AG20443 (cell line): ENCODE results near the gene CEP128.

Experiments used
- DNase-seq: peaks from one replicate; pipeline ENCODE4 v3.0.0; 2012; ENCODE audit warnings: low spot score, mixed read lengths

The CEP128 gene

DNA sequence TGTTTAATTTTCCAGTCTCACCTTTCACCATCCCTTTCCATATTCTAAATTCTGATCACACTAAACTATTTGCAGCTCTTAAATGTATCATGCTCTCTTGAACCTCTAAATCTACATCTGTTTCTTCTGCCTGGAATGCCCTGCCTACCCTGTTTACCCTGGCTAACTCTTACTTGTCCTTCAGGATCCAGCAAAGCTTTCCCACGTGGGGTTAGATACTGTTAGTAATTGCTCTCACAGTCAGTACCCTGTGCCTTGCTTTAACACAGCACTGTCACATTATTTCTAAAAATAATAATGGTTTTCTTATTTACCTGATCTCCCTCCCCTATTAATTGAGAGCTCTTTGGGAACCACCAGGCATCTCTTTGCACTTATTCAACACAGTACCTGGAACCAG is 333.0 kb downstream of the CEP128 start:
- DNase-seq = no peak

DNA sequence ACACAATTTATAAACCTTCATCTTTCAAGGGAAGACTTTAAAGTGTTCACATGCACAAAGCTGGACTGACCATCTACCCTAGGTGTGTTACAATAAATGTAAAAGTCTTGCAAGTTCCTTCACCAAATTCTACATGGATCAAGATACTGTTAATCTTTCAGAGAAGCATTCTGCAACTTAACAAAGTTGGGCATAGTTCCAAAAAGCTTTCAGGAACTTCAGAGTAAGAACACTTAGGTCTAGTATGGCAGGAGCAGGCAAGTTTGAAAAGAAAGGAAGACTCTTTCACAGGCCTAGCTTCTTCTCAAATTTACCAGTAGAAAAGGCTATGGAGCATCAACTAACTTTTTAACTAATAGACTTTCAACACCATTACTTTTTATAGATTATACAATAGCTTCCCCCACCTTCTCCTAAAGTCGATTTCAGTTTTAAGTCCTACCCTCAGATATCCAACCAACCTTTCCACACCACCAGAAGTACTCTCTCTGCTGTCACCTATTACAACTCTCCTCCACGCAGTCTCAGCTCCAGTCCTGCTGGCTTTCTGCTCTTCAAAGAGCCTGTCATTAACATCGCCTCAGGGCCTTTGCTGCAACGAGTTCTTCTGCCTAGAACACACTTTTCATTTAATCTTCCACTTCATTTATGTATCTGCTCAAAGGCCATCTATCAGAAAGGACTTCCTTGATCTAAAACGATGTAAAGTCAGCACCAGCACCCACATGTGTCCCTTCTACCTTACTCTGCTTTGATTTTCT is 333.9 kb downstream of the CEP128 start:
- DNase-seq = no peak

DNA sequence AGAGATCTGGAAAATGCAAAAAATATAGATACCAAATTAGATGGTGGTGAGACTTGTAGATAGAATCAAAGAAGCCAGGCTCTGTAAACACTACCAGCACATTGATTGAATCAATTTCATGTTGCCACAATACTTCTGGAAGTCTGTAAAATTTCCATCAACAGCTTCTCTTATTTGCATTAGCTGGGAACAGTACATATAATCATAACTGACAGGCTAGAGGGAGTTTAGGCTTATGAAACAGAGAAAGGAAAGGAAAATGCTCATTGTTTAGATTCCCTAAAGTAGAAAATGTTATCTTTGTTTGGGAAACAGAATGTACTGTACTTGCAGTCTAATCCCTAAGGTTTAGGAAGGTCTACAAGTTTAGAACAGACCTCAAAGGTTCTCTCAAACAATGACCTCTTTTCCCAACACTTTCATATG is 335.2 kb downstream of the CEP128 start:
- DNase-seq = no peak

DNA sequence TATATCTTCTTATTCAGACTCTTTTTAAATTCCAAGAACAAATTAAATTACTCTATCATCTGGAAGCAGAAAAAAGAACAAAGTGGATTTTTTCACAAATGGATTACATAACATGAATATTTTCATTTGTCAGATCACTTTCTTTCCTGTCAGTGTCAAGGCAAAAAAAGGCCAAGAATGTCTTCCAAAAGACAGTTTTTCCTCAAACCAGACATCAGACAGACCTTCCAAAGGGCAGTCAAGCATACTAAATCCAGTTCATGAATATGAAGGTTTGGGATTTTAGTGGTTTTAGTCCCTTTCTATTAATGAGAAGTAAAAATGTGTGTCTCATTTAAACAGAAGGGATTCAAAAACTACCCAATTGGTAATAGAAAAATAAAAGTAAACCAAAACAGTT is 336.0 kb downstream of the CEP128 start:
- DNase-seq = no peak

DNA sequence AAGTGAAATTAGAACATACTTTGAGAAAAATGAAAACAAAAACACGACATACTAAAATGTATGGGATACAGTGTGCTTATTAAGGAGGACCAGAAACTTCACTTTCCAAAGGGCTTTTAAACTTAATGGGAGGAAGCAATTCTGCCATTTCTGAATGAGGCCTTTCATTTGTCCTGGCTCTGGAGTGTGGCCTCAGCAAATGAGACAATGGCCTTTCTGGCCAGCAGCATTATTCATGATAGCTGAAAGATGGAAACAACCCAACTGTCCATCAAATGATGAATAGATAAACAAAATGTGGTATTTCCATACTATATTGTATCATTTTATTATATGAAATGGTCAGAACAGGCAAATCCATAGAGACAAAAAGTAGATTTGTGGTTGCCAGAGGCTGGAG is 338.6 kb downstream of the CEP128 start:
- DNase-seq = no peak

DNA sequence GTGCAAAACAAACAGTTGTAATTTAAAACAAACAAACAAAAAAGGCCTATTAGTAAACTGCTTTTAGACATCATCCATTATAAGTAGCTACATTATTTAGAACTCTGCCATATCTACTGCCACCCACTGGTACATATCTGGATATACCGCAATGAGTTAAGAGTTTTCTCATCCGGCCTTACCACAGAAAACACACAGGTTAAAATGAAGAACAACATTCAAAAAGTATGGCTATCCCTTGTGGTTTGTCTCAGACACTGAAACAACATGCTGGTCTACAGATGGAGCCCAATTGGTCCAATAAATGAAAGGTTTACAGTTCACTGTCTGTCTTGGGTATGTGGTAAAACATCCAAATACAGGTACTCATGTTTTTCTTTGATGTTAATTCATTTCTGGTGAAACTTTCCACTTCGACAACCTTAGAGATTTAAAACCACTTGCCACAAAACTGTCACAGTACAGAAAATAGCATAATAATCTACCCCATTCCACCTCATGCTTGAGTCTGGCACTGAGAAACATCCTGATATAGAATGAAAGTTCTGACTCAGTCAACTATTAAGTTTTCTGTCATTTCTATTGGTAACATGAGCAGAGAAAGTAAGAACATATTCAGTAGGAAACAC is 354.3 kb downstream of the CEP128 start:
- DNase-seq = peak; percentile 33

DNA sequence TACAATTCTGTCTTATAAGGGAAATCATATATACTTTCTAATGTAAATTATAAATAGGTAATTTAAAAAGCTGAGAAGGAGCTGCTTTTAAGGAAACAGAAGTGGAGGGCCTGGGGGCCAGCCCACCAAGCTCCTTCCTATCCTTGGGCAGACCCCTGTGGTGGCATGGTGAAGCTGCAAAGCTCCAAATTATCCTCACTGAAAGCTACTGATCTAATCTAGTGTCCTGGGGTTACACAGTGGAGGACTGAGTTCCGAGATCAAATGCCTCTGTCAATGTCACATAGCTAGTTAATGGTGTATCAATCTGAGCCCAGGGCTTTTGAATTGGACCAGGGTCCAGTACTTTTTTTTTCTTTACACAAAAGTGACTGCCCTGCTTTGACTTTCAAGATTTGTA is 355.4 kb downstream of the CEP128 start:
- DNase-seq = no peak

DNA sequence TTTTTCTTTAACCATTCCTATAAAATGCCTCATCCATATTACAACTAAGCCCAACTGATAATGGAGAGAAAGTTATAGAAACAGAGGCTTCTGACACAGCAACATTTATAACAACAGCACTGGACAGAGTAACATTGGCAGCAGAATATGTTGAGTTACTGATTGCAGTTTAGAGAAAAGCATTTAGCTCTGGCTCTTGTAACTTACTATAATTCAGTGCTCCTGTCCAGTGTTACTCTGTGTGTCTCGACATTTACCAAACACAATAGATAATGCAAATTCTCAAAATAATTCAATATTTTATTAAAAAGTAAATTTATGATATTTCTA is 356.1 kb downstream of the CEP128 start:
- no peak for DNase-seq

DNA sequence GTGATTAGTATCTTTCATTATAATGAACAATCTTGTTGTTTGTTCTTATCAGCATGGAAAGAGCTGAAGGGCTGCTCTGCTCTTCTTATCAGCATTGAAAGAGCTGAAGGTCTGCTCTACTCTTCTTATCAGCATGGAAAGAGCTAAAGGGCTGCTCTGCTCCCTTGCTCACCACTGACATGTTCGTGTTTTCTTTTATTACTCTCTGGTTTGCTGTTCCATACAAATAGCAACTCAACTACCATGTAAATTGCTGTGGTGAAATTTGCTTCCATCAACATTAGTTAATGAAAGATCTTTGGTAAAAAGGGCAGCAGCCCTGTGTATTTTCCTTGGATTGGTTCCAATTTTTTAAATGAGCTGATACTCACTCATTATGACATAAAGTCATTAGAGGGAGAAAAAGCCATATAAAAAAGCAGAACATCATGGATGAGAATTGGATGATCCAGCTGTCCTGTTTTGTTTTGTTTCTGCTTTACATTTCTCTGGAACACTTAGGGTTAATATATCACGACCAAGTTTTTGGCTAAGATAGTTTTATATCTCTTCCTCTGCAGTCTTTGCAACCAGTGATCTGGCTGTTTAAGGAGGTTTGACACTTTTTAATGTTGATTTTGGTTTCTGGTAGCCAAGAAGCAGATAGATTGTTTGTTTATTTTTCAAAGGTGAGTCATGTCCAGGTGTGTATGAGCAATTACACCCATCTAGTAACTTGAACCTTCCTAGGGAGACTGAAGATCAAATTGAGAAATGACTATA is 356.6 kb downstream of the CEP128 start:
- DNase-seq = no peak

DNA sequence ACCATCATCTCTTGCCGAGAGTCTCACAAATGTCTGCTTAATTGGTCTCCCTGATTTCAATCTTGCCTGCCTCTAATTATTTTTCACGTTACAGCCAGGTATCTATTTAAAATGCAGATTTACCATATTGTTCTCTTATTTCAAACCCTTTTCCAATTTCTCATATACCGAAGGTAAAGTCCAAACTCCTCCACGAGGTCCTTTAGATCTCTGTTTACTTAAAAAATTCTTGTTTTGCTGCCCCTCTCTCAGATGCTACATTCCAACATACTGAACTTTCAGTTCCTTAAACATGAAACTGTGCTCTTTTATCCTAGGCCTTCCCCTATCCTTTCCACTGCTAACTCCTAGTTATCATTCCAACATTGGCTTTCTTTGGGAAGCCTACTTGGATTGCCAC is 363.9 kb downstream of the CEP128 start:
- no peak for DNase-seq

DNA sequence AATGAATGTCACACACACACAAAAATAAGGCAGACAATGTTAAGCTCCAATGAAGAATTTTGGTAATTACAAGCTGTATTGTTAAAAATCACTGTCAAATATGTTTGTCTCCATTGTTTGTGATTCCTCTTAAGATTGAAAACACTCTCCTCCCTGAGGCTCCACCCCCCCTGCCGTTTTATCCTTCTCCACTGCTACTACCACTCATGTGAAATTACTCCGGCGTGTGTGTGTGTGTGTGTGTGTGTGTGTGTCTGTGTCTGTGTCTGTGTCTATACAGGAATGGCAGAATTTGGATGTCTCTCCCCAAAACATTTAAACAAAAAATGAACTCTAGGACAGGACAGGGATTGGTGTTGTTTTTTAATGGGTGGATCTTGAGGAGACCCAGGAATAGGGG is 365.1 kb downstream of the CEP128 start:
- no peak for DNase-seq

DNA sequence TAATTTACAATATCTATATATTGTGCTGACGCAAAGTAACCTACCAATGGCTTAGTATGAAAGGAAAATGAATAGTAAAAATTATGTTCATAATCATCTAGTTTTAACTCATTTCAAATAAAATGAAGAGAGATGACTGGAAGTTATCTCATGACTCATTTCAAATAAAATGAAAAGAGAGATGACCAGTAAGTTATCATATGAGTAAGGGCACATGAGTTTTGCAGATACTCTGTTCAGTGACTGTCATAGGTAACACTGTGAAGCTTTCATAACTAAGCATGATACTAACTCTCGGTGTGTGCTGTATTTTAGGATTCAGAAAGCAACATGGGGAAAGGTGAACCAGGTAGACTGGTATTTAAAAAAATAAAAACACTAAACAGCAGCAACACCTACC is 365.8 kb downstream of the CEP128 start:
- DNase-seq = no peak

DNA sequence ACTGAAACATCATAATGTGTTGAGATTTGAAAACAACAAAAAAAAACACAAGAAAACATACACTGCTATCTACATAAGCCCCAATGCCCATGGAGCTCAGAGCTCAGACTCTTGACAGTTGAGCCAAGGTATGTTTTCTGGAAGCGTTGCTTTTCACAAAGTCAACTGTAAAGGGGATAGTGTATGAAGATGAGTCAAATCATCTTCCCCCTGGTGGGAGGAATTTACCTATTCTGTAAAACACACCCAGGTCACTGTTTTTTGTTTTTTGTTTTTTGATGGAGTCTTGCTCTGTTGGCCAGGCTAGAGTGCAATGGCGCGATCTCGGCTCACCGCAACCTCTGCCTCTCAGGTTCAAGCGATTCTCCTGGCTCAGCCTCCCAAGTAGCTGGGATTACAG is 368.9 kb downstream of the CEP128 start:
- DNase-seq = no peak

DNA sequence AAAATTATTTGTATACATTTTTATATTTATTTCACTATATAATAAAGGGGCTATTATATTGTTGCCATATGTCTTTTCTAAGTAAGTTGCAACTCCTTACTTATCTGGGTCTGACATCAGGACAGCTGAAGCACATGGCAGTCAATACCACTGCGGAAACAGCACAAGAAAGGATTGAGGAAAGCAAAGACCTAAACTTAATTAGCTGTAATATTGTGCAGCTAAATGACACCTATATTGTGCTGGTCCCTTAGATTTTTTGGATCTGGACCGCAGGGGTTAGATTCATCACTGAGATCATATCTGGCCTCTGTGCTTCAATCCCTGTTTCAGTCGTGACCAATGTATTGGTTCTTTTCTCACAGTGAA is 370.6 kb downstream of the CEP128 start:
- DNase-seq = no peak

DNA sequence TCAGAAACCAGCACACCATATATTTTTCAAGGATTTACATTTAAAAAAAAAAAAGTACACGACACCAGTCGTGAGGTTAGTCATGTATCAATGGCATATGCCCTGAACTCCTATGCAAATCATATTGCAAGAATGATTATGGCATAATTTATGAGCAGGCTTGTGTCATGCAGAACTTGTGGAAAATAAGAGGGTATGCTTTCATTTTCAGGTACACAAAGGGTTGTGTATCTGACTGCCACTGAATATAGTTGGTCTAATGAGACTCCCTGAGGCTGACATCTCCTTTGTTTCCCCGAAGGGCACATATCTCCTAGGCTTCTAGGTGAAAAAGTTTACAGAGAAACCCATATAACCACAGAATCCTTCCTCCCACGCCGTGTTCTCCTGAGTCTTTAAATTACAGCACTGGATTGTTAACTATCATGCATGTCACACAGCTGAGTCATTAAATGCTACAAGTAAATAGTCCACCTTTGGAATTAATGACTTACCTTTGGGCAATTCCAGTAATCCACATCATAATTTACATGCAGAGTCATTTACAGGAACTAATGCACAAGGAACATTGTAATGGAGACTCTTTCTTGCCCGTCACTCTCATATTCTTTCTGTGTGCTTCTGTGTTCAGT is 373.5 kb downstream of the CEP128 start:
- no peak for DNase-seq

DNA sequence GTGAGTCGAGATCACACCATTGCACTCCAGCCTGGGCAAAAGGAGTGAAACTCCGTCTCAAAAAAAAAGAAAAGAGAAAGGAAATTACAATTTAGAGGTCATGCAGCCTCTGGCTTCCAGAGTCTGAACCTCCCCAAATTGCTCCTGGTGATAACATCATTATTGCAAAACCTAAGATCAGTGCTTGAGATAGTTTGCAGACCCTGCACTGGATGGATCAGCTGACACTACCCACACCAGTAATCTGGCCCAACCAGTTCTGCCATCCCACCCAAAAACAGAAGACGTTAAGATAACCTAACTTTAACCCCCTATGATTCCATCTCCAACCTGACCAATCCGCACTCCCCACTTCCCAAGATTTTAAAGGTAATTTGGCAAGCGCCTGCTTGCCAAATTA is 376.5 kb downstream of the CEP128 start:
- DNase-seq = no peak

DNA sequence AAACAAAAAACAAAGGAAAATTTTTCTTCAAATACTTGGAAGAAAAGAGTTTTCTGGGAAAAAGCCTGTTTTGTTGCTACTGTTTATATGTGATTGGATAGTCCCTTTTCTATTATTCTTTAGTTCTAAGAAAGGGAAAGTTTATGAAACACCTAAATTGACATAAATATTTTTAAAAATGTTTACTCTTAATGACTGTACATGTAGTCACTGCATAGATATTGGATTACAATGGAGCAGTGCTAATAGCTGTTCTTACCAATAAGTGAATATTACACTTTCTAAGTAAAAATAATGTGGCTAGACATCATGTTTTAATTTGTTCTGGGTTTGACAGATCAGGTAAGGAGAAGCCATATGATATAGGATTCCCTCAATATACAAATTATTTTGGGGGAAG is 377.5 kb downstream of the CEP128 start:
- DNase-seq = no peak

DNA sequence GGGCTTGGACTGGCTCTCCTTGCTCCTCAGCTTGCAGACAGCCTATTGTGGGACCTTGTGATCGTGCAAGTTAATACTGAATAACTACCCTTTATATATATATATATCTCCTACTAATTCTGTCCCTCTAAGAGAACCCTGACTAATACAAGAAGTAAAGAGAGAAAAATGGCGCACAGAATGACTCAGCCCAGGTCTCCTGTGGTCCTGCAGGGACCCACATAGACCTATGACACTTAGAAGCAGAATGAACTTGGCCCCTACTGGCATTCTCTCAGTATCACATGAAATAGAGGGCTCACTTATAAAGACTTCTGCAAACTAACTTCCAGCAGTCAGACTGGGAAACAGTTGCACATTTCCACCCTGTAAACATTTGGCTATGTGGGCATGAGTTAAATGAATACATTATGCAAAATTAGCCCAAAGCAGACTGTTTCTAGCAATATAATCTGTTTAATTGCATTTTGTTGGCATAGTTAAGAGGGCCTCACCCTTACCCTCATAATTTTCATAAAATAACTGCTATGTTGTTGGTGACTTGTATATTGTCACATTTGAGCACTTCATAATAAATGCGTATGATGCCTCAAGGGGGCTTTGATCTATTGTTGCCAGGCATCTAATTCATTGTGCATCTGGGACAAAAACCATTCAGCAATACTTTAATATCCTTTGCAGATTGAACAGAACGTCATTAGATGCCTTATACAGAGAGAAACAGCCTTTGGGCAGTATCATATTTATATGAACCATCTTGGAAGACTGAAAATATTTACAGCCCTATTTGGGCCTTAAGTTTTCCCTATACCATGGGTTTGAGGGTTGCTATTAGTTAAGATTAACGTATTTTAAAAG is 380.5 kb downstream of the CEP128 start:
- DNase-seq = no peak

DNA sequence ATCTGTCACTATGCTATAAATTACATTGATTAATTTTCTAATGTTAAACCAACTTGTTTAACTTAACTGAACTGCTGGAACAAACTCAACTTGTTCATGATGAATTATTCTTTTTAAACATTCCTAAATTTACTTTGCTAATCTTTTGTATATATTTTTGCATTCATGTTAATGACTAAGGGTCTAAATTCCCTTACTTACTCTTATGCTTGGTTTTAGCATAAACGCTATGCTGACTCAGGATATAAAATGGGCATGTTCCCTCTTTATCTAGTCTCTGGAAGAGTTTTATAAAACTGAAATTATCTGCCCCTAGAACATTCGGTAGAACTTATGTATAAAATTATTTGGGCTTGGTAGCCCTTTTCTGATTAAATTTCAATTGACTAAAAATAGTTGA is 387.4 kb downstream of the CEP128 start:
- DNase-seq = no peak

DNA sequence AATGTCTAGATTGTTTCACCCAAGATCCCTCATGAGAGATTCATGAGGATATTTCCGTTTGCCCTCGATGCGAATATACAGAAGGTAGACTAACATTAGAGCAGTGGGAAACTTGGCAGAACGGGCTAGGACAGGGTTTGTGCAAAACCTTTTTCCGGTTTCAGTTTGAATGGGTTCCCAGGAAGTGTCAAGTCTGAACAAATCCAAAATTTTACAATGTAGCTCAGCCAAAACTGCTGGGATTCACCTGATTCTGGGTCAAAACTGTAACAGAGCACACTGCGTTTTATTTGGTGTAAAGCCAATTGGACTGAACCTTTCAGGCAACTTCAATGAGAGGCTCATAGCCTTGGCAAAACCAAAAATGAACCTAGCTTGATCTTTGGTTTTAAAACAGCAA is 392.4 kb downstream of the CEP128 start:
- DNase-seq = no peak

DNA sequence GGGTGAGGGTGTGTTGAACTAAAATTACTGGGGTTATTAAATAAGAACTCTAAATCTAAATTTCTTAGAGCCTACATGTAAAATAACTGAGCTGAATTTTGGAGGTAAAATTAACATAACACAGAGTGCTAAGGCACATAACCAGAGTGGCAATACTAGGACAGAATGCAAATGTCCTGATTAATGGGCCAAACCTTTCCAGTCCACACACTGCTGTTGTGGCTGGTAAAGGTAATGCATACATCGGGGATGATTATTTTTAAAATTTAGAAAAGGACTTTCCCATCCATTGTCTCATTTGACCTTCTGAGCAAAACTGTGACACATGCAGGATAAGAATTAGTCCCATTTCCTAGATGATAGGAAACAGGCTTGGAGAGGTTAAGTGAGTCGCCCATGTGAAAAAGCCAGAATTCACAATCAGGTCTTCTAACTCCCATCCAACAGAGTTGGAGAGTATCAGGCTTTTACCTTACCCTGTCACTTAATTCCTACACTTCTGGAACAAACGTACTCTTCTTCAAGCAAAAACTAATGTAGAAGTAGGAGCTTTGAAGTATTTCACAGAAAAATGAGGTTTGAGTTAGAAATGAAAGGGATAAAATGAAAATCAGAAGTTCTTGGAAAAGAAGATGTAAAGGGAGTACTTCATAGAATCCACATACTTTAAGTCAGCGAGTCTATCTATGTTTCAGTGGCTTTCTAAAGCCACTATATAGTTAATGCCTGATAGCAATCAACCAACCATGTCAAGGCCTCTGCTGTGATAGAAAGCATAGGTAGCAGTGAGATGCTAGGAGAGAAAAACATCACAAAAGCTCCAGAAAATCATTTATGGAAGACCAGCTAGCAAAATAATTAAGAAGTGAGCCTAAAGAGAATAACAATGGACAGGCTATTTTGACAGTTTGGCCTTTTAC is 395.3 kb downstream of the CEP128 start:
- no peak for DNase-seq
